Left forelimb (tissue), 1 donor: ENCODE measurements around the gene TMEM82.

ENCODE experiments used
- DNase-seq: peaks from one replicate; pipeline ENCODE4 v3.0.0-alpha.2; 2018; ENCODE audit warnings: low spot score

The TMEM82 gene

DNA sequence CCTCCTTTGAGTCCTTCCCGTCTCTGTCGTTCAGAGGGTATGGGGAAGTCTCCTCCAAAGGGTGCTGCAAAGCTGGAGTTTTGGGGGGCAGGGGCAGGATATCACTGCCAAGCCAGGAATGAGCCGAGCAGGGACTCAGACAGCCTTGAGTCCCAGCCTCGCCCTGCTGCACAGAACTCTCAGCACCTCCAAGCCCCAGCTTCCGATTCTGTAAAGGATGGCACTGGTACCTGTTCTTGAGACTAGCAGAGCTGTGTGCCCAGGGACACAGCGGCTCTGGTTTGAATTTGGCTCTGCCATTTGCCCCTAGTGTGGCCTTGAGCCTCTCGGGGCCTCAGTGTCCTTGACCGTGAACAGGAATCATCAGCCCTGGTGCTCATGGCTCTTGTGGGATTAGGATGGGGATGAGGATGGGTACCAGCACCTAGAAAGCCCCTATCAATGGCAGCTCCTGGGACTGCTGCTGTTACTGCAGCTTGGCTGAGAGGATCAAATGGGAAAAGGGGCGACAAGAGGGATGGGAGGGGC is 14.8 kb downstream of the TMEM82 start:
- no peak for DNase-seq

DNA sequence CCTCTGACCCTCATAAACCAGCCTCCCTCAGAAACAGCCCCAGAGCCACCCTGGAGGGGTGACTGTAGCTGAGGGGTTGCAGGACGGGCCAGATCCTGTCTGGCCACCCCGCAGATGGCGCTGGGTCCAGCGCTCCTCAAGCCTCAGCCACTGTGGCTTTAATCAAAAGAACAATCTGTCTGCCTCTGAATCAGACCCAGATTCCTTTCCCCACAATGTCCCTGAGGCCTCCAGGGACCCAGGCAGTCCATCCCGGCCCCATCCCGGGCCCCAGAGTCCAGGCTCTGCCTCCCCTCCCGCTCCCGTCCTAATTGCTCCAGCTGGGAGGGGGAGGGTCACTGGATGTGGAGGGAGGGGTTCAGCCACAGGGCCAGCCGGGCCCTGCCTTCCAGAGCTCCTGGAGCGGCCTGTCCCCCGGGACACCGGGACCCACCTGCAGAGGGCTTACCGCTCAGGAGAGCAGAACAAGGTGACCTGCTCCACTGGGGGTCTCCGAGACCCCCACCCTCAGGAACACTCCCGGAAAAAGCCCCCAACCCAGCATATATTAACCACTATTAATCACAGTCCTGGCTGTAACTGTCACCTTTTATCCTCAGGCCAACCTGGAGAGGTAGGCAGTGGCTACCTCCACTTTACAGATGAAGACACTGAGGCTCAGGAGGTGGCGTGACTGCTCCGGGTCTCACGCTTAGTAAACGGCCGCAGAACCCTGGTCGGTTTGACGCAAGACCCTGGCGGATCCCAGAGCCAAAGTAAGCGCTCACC is 15.5 kb downstream of the TMEM82 start:
- DNase-seq = no peak

DNA sequence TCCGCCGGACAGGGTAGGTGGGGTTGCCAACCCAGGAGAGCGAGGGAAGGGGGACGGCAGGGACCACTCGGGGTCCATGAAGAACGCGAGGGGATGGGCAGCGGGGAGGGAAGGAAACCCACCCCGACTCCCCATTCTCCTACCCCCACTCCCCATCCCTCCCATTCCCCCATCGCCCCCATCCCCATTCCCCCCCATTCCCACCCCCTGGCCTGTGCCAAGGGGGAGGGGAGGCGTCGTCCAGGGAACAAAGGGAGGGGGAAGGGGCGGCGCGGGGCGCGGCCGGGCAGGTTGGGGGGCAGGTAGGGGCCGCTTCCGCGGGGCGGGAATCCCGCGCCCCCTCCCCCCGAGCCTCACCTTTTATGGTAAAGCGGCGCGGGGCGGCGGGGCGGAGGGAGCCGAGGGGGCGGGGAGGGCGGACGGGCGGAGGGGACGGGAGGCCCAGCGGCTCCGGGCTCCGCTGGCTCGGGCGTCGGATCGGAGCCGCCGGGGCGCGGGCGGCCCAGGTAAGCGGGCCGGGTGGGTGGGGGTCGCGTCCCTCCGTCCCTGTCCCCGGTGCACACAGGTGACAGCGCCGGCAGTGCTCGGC is 16.1 kb downstream of the TMEM82 start, which contains the start of gene FBLIM1:
Gene FBLIM1 (plus strand): TSS at position 453 of the 589 bp plus-strand sequence. CDS start 6,189 bp downstream, outside the sequence.
- no peak for DNase-seq

DNA sequence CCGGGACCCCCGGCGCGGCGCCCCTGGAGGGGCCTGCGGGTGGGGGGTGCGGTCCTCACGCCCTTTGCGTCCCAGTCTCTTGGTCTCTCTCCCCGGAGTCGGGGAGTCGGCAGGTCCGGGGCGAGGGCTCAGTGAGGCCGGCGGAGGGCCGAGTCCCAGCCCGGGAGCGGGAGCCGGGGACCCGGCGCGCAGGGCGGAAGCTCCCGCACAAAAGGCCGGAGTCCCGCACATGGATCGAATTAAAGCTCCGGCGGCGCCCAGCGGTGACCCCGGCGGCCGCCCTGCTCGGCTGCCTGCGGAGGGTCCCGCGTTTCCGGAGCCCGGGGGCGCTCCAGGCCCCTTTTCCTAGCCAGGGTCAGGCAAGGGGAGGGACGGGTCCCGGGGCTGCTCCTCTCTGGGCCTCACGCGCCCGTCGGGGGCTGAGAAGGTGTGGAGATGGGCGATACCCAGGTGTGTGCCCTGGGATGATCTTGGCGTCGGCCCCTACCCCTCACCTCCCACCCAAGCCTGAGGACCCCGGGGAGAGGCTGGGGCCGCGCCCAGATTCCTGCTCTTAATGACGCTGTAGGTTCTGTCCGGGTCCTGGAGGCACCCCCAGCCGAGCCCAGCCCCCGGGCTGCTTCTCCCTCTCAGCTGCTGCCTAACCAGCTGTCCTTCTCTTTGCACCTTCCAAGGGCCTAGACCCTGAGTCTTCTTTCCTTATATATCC is 16.8 kb downstream of the TMEM82 start:
- no peak for DNase-seq

DNA sequence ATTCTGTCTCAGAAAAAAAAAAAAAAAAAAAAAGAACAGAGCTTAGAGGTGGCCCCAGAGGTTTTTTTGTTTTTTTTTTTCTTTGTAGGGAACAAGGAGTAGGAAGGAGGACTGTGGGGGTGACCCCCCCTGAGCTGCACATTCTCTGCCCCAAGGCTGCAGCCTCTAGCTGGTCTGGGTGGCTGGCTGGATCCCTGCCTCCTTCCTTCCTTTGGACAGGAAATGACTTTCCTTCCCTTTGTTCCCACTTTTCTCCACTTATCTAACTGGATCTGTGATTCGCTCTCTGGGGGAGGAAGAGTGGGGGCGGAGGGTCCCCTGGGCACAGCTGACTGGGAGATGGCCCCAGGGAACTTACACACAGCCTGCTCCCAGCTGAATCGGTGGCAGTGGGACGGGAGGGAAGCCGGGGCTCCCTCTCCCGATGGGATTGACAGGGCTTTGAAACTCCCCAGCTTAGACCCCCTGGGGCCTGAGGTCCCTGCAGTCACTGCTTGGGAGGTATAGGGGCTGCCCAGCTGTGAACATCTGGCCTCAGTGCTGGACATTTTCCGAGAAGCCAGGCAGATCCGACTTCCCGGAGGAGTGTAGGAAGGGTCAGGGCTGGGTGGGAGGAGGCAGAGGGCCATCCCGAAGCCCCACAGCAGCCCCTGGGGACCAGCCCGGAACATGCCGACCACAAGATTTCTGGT is 18.4 kb downstream of the TMEM82 start:
- no peak for DNase-seq

DNA sequence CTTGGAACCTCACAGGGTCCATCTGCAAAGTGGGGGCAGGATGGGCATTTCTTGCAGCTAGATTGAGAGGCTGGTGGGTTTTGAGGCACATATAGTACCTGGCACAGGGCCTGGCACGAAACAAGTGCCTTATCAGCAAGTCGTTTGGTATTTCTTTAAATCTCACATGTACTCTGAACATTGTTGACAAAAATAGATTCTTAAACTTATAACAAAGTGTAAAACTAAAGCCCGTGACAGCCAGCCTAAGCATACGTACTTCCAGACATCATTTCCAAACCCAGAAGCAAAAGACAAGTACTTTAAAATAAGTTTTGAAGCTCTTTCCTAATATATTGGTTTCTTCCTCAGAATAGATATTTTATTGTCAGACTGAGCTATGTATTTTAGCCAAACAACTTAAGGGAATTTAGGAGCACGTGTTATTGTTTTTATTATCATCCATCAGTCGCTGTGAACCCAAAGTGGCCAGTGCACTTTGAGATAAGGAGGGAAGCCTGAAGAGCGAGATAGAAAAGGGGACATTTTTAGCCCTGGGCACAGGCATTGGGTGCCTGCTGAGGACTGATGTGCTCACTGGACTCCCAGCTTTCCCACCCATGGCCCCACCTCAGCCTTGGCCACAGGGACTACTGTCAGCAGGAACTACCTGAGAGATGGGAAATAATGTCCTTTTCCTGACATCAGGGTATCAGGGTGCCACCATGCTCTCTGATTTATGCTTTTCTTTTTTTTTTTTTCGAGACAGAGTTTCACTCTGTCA is 19.2 kb downstream of the TMEM82 start:
- DNase-seq = no peak

DNA sequence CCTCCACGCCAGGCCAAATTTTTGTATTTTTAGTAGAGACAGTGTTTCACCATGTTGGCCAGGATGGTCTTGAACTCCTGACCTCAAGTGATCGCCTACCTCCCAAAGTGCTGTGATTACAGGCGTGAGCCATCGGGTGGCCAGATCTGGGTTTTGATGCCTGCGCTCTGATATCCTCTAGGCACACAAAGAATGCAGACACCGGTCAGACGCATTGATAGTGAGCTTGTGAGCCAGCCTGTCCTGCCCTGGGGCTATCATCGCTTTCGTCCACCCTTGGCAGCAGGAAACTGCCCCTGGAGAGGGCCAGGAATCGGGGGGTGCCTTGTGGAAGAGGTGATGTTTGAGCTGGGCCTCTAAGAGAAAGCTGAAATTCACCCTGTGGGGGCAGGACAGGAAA is 20.2 kb downstream of the TMEM82 start:
- DNase-seq = no peak

GRCh38 chr1:15764269-15764764 is 22.0 kb downstream of the TMEM82 start:
- DNase-seq = no peak

DNA sequence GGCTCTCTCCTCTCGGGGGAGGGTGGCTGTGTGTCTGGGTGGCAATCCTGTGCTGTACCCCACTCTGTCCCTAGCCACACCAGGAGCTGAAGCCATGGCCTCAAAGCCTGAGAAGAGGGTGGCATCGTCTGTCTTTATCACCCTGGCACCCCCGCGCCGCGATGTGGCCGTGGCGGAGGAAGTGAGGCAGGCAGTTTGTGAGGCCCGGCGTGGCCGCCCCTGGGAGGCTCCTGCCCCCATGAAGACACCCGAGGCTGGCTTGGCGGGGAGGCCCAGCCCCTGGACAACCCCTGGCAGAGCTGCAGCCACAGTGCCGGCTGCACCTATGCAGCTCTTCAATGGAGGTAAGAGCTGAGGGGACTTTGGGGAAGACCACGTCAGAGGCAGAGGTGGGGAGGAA is 22.6 kb downstream of the TMEM82 start:
- no peak for DNase-seq

GRCh38 chr1:15765495-15766194 is 23.3 kb downstream of the TMEM82 start:
- no peak for DNase-seq

- no peak for DNase-seq
Observed at GRCh38 chr1:15767941-15768340, 25.6 kb downstream of the TMEM82 start.

GRCh38 chr1:15768388-15768787 is 26.1 kb downstream of the TMEM82 start:
- DNase-seq = no peak

- no peak for DNase-seq
Observed at GRCh38 chr1:15770313-15770962, 28.1 kb downstream of the TMEM82 start.

GRCh38 chr1:15771836-15772515 is 29.7 kb downstream of the TMEM82 start:
- no peak for DNase-seq

GRCh38 chr1:15775706-15776105 is 33.4 kb downstream of the TMEM82 start:
- no peak for DNase-seq

- no peak for DNase-seq
Observed at GRCh38 chr1:15777909-15778707, 35.8 kb downstream of the TMEM82 start.

- no peak for DNase-seq
Observed at GRCh38 chr1:15785683-15786082, 43.4 kb downstream of the TMEM82 start.

DNA sequence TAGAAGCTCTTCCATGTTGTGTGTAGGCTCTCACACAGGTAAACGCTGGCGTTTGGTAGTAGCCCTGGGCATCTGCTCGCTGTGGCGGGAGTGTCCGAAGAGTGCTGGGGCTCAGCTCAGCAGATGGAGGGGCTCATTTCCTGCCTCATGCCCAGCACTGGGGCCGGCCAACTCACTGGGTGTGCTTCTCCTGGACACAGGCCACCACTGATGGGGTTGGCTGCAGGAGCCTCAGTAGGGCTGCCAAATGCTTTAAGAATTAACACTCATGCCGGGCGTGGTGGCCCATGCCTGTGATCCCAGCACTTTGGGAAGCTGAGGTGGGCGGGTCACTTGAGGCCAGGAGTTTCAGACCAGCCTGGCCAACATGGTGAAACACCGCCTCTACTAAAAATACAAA is 44.3 kb downstream of the TMEM82 start:
- no peak for DNase-seq
